Right renal pelvis (tissue), 4 donors: ENCODE data around the gene HIVEP3. TPM values are rescaled to one million over a fixed set of nuclear protein-coding genes. Genes with fewer than 3 reads are reported as not detected.
A peak's percentile ranks its signal among the peaks of the same experiment; 100 is the strongest.

Source experiments
- DNase-seq, 4 donors: peaks; one replicate each; pipeline ENCODE4 v3.0.0-alpha.2; 2013; ENCODE audit warnings: low read depth in 4 of 4, low spot score in 3 of 4, missing footprints in 1 of 4
- polyA plus RNA-seq, 4 donors: library from polyadenylated mRNA; unstranded; fragments of 120-200 nt; gene quantifications; one replicate each; pipeline ENCODE4 v1.2.1, GENCODE V29; 2013; ENCODE audit not compliant: insufficient read length in 4 of 4

Gene HIVEP3
- polyA plus RNA-seq, 4 donors: 3.9 to 4.9 (median 4.5) TPM

- DNase-seq: no peak
Measured at GRCh38 chr1:41719590-41719989, 199.1 kb downstream of the HIVEP3 start.

- DNase-seq: no peak
Measured at GRCh38 chr1:41719128-41719527, 199.6 kb downstream of the HIVEP3 start.

- DNase-seq: no peak
Measured at GRCh38 chr1:41718497-41718896, 200.2 kb downstream of the HIVEP3 start.

GRCh38 chr1:41716188-41717130 lies 202.3 kb downstream of the HIVEP3 start:
- DNase-seq: no peak

GRCh38 chr1:41715441-41716095 lies 203.2 kb downstream of the HIVEP3 start:
- no peak for DNase-seq

GRCh38 chr1:41714638-41715389 lies 203.9 kb downstream of the HIVEP3 start:
- no peak for DNase-seq

- DNase-seq: peak in 2 of 4 donors; percentile 23 to 24
Measured at GRCh38 chr1:41713557-41714327, 205.0 kb downstream of the HIVEP3 start.

GRCh38 chr1:41713141-41713540 lies 205.6 kb downstream of the HIVEP3 start:
- DNase-seq: no peak

- DNase-seq: no peak
Measured at GRCh38 chr1:41712695-41713094, 206.0 kb downstream of the HIVEP3 start.

- DNase-seq: no peak
Measured at GRCh38 chr1:41712081-41712480, 206.6 kb downstream of the HIVEP3 start.

- DNase-seq: no peak
Measured at GRCh38 chr1:41711581-41711980, 207.1 kb downstream of the HIVEP3 start.

GRCh38 chr1:41710980-41711379 lies 207.7 kb downstream of the HIVEP3 start:
- DNase-seq: no peak

GRCh38 chr1:41709873-41710272 lies 208.8 kb downstream of the HIVEP3 start:
- no peak for DNase-seq

GRCh38 chr1:41709331-41709730 lies 209.4 kb downstream of the HIVEP3 start:
- no peak for DNase-seq

GRCh38 chr1:41708332-41708731 lies 210.4 kb downstream of the HIVEP3 start:
- DNase-seq: no peak

GRCh38 chr1:41707793-41708192 lies 210.9 kb downstream of the HIVEP3 start:
- DNase-seq: no peak

- no peak for DNase-seq
Measured at GRCh38 chr1:41705798-41706197, 212.9 kb downstream of the HIVEP3 start.

GRCh38 chr1:41704196-41704595 lies 214.5 kb downstream of the HIVEP3 start:
- no peak for DNase-seq

GRCh38 chr1:41702771-41703170 lies 216.0 kb downstream of the HIVEP3 start:
- no peak for DNase-seq

GRCh38 chr1:41700986-41701535 lies 217.7 kb downstream of the HIVEP3 start:
- no peak for DNase-seq
